ENCODE measurements around the gene ACAN. TPM values are rescaled to one million over a fixed set of nuclear protein-coding genes. Genes with fewer than 3 reads are reported as not detected.

The ACAN gene
- total RNA-seq, 1 experiment from 2014 or later: 1.4 TPM

GRCh38 chr15:88794001-88794400 lies 9.2 kb upstream of the ACAN start:
- no peak overlapping the region for H3K4me3 Mint-ChIP-seq
- H3K27ac Mint-ChIP-seq: no peak overlapping the region
- POLR2A ChIA-PET: no interaction called here
- no peak for ATAC-seq
- TF ChIP-seq OVOL2 (CRISPR knock-in tag; IDR thresholded peaks at IDR 0.05; ENCODE audit: borderline replicate concordance) (no peak), NFATC4 (CRISPR knock-in tag; IDR thresholded peaks at IDR 0.05) (no peak), FOXP1 (CRISPR knock-in tag; IDR thresholded peaks at IDR 0.05; ENCODE audit: borderline replicate concordance) (no peak), ZSCAN18 (CRISPR knock-in tag; IDR thresholded peaks at IDR 0.05) (no peak), TP53 (CRISPR knock-in tag; IDR thresholded peaks at IDR 0.05) (no peak), NR1H2 (CRISPR knock-in tag; IDR thresholded peaks at IDR 0.05) (no peak), IRF2 (CRISPR knock-in tag; IDR thresholded peaks at IDR 0.05; ENCODE audit: borderline replicate concordance, low read depth) (no peak)
- peaks cover 18% of the 10 kb centered on the region for H3K4me1 Mint-ChIP-seq
- H3K36me3 Mint-ChIP-seq: no peaks in the 10 kb centered on the region
- CTCF ChIA-PET: no interaction called here
- no peak for DNase-seq (ENCODE audit: low spot score)
- no peaks in the 10 kb centered on the region for H3K9me3 Mint-ChIP-seq
- H3K27me3 Mint-ChIP-seq (ENCODE audit: low read depth): peaks cover 17% of the 10 kb centered on the region

GRCh38 chr15:88797663-88798339 lies 5.4 kb upstream of the ACAN start:
- no peak for TF ChIP-seq GABPB1 (CRISPR knock-in tag; IDR thresholded peaks at IDR 0.05)
- TF ChIP-seq TCF7 (CRISPR knock-in tag; IDR thresholded peaks at IDR 0.05; ENCODE audit: low read depth): no peak
- no peak for TF ChIP-seq FOXK1 (CRISPR knock-in tag; IDR thresholded peaks at IDR 0.05)
- no peak for TF ChIP-seq ZNF121 (CRISPR knock-in tag; IDR thresholded peaks at IDR 0.05)
- TF ChIP-seq, protein P1, sequence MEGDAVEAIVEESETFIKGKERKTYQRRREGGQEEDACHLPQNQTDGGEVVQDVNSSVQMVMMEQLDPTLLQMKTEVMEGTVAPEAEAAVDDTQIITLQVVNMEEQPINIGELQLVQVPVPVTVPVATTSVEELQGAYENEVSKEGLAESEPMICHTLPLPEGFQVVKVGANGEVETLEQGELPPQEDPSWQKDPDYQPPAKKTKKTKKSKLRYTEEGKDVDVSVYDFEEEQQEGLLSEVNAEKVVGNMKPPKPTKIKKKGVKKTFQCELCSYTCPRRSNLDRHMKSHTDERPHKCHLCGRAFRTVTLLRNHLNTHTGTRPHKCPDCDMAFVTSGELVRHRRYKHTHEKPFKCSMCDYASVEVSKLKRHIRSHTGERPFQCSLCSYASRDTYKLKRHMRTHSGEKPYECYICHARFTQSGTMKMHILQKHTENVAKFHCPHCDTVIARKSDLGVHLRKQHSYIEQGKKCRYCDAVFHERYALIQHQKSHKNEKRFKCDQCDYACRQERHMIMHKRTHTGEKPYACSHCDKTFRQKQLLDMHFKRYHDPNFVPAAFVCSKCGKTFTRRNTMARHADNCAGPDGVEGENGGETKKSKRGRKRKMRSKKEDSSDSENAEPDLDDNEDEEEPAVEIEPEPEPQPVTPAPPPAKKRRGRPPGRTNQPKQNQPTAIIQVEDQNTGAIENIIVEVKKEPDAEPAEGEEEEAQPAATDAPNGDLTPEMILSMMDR (IDR thresholded peaks at IDR 0.05): no peak
- TF ChIP-seq ZNF532 (CRISPR knock-in tag; IDR thresholded peaks at IDR 0.05; ENCODE audit: borderline replicate concordance): no peak
- TF ChIP-seq, protein P2, sequence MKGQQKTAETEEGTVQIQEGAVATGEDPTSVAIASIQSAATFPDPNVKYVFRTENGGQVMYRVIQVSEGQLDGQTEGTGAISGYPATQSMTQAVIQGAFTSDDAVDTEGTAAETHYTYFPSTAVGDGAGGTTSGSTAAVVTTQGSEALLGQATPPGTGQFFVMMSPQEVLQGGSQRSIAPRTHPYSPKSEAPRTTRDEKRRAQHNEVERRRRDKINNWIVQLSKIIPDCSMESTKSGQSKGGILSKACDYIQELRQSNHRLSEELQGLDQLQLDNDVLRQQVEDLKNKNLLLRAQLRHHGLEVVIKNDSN (CRISPR knock-in tag; IDR thresholded peaks at IDR 0.05): no peak
- TF ChIP-seq, protein P3, sequence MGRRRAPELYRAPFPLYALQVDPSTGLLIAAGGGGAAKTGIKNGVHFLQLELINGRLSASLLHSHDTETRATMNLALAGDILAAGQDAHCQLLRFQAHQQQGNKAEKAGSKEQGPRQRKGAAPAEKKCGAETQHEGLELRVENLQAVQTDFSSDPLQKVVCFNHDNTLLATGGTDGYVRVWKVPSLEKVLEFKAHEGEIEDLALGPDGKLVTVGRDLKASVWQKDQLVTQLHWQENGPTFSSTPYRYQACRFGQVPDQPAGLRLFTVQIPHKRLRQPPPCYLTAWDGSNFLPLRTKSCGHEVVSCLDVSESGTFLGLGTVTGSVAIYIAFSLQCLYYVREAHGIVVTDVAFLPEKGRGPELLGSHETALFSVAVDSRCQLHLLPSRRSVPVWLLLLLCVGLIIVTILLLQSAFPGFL (CRISPR knock-in tag; IDR thresholded peaks at IDR 0.05; ENCODE audit: borderline replicate concordance): no peak
- TF ChIP-seq AFF4 (CRISPR knock-in tag; IDR thresholded peaks at IDR 0.05; ENCODE audit: borderline replicate concordance): no peak
- no peak for TF ChIP-seq ZNF263 (CRISPR knock-in tag; IDR thresholded peaks at IDR 0.05; ENCODE audit: low read depth)
- no peak for TF ChIP-seq USF2 (CRISPR knock-in tag; IDR thresholded peaks at IDR 0.05)
- TF ChIP-seq NR3C1 (CRISPR knock-in tag; conservative IDR thresholded peaks at IDR 0.05; ENCODE audit: low read depth): no peak
- Mint-ChIP-seq H3K27me3 (ENCODE audit: low read depth) (peaks cover 54% of the 10 kb centered on the region), H3K27ac (no peak overlapping the region), H3K4me1 (peaks cover 12% of the 10 kb centered on the region), H3K36me3 (no peaks in the 10 kb centered on the region), H3K9me3 (no peaks in the 10 kb centered on the region), H3K4me3 (no peak overlapping the region)
- POLR2A ChIA-PET: no interaction called here
- CTCF ChIA-PET: no interaction called here
- ATAC-seq: no peak
- DNase-seq (ENCODE audit: low spot score): no peak

Measured in WTC11 (cell line).